ENCODE measurements around the gene S100A10.

Gene S100A10

GRCh38 chr1:151935894-151936602, 57.6 kb downstream of the S100A10 start:
- DNase-seq (ENCODE audit: low spot score), result no peak

- DNase-seq (ENCODE audit: low spot score), result no peak
These were observed 58.5 kb downstream of the S100A10 start for GRCh38 chr1:151935154-151935553.

GRCh38 chr1:151934048-151934493, 59.6 kb downstream of the S100A10 start:
- DNase-seq (ENCODE audit: low spot score), result peak; percentile 58

All from COLO829 (cell line).